HL-60 (cell line): ENCODE data around the gene ARL8A.
A peak's percentile ranks its signal among the peaks of the same experiment; 100 is the strongest.

Experiments used
- GABPA ChIP-seq: IDR thresholded peaks from 2 replicates; pipeline ENCODE4 v1.6.1; 2012; ENCODE audit warnings: low read depth
- POLR2AphosphoS5 ChIP-seq: IDR thresholded peaks from 2 replicates; pipeline ENCODE4 v1.6.1; 2012; ENCODE audit warnings: low read depth
- TF ChIP-seq, protein P1 (sequence below): IDR thresholded peaks from one replicate; pipeline ENCODE4 v1.5.1; 2011; ENCODE audit warnings: low read length, control low read depth, inconsistent platforms; ENCODE audit not compliant: insufficient read depth

GRCh38 chr1:202146279-202146678, 1.7 kb upstream of the ARL8A start:
- TF ChIP-seq, protein P1, sequence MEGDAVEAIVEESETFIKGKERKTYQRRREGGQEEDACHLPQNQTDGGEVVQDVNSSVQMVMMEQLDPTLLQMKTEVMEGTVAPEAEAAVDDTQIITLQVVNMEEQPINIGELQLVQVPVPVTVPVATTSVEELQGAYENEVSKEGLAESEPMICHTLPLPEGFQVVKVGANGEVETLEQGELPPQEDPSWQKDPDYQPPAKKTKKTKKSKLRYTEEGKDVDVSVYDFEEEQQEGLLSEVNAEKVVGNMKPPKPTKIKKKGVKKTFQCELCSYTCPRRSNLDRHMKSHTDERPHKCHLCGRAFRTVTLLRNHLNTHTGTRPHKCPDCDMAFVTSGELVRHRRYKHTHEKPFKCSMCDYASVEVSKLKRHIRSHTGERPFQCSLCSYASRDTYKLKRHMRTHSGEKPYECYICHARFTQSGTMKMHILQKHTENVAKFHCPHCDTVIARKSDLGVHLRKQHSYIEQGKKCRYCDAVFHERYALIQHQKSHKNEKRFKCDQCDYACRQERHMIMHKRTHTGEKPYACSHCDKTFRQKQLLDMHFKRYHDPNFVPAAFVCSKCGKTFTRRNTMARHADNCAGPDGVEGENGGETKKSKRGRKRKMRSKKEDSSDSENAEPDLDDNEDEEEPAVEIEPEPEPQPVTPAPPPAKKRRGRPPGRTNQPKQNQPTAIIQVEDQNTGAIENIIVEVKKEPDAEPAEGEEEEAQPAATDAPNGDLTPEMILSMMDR: no peak
- no peak for TF ChIP-seq GABPA
- TF ChIP-seq POLR2AphosphoS5: 0 out of 2 replicates have a peak, but pooled peaks have one; percentile 17
